ENCODE measurements around the gene MAPKAP1.

The MAPKAP1 gene

DNA sequence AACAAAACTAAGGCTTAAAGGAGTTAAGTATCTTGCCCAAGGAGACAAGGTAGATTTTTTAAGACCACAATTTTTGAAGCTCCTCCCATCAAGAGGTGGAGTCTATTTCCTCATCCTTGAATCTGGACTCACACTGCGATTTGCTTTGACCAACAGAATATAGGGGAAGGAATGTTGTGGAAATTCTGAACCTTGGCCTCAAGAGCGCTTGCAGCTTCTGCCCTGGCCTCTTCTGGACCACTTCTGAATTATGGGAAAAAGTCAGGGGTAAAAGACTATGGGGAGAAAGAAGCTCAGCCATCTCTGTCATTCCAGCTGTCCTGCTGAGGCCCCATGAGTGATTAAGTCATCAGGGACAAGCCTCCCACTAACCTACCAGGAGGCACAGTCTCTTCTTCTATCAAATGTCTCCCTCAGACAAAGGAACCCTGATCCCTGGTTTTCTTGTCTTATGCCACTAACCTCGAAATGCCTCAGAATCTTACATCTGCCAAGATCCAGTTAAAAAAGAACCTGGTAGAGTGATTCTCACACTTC is 25.9 kb downstream of the MAPKAP1 start:
- FAIRE-seq = peak; percentile 41
- no peak for DNase-seq (ENCODE audit: extremely low spot score, insufficient read length, low read depth)

DNA sequence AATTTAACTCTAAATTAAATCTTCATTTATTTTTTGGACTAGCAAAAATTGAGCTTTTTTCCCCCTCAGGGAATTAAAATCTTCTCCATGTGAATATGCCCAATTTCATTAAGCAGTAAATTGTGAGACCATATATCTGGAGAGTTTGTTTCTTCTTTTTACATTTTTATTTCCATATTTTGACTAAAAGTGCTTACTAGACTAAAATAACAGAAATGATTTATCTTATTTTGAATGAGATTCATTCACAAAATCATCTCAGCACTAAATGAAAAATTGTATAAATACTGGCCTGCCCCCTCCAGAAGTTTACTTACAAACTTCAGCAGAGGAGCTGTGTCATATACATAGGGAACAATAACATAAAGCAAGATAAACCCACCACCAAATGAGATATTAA is 26.6 kb downstream of the MAPKAP1 start:
- FAIRE-seq = no peak
- no peak for DNase-seq (ENCODE audit: extremely low spot score, insufficient read length, low read depth)

DNA sequence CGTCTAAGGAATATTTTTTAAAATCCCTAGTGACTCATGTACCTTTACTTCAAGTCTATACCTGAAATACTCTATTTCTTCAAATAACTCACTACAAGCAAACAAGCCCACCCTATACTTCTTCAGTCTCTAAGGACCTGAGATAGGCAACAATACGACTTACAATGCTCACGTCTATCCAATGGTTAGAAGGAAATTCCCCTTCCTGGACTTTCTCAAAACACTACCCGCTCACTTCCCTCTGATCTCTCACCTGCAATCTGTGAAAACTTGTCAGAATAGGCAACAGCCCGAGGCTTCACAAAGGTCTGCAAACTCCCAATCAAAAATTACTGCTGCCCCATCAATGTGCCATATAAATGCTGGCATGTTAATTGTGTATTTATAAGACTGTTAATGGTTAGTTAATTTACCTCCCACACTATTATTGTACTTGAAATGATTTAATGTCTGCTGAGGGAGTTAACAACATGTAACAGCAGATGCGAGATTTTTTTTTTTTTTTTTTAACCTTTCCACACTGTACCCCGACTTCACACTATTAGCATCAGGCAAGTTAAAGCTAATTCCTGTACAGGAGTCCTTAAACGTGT is 27.3 kb downstream of the MAPKAP1 start:
- DNase-seq (ENCODE audit: extremely low spot score, insufficient read length, low read depth) = no peak
- peak; percentile 31 for FAIRE-seq

DNA sequence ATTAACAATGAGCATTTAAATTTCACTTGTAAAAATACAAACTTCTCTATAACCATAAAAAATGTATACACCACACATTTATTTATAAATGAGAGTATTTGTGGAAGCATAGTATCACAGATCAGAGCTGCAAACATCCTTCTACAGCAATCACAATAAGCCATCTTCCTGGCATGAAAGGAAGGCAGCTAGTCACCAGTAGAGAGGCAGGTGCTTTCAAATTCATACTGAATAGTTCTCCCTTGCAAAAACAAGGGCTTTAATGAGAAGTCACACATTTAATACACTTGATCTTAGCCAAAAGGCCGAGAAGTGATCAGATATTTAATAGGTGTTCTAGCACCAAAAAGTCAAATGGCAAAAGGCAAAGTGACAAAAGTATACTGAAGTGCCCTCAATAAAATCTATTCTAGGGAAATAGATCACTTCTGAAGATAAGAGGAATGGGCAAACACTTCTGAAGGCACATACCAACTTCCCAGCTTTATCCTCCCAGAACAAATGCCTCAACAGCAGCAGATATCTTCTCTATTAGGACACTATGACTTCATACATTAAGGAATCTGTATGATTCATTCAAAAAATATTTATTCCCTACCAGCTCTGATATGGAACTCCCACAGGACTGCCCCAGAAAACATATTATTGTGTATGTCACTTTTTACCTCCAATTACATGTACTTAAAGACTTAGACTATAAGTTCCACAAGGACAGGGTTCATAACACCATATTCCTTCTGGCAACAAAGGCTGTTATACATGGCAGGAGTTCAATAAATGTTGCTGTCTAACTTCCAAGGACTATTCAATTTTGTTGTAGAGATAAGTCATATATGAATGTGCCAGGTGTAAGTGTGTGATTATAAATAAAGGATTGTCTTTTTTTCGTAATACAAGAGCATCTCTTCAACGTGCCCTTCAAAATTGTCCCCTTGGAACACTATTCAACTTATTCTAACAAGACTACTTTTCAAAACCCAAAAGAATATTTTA is 31.7 kb downstream of the MAPKAP1 start:
- FAIRE-seq = no peak
- DNase-seq (ENCODE audit: extremely low spot score, insufficient read length, low read depth) = no peak

DNA sequence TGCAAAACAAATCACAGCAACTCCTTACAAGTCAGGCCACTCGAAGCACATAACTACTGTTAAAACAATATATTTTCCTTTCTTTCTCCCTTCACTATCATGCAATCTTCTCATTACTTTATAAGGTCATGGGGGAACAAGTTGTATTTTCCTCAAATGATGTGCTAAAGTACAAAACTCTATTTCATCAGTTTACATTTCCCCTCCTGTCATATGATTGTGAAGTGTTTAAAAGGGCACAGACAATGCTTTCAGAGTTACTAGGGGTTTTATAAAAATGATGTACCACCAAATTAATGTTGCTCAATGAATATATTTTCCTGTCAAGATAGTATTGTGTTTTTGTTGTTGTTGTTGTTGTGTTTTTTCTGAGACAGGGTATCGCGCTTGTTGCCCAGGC is 34.1 kb downstream of the MAPKAP1 start:
- FAIRE-seq = no peak
- no peak for DNase-seq (ENCODE audit: extremely low spot score, insufficient read length, low read depth)

DNA sequence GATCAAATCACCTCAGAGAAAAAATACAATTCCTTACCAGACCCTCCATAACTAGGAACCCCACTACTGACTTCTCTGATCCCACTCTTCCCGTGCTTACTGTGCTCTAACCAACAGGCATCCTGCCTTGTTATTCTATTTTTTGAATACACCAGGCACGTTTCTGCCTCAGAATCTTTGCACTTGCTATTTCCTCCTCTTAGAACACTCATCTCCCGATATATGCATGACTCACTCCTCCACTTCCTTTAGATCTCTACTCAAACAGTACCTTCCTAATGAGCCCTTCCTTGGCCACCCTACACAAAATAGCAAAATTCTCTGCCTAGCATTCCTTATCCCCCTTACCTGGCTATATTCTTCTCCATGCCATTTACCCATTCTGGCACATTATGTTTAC is 43.9 kb downstream of the MAPKAP1 start:
- FAIRE-seq (peak; percentile 54), DNase-seq (ENCODE audit: extremely low spot score, insufficient read length, low read depth) (no peak)

DNA sequence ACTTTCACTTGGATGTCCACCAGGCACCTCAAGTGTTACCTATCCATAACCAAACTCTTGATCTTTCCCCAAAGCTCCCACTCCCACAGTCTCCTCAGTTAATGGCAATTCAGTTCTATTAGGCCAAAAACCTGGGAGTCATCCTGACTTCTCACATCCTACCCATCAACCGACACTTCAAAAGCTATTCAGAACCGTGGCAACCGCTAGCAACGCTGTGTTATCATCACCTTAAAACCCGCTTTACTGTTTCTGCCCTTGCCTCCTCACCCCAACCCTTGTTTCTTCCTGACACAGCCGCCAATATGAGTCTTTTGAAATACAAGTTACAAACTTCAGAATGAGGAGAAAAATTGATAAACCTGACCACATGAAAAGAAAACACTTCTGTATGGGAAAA is 46.5 kb downstream of the MAPKAP1 start:
- FAIRE-seq (no peak), DNase-seq (ENCODE audit: extremely low spot score, insufficient read length, low read depth) (no peak)

DNA sequence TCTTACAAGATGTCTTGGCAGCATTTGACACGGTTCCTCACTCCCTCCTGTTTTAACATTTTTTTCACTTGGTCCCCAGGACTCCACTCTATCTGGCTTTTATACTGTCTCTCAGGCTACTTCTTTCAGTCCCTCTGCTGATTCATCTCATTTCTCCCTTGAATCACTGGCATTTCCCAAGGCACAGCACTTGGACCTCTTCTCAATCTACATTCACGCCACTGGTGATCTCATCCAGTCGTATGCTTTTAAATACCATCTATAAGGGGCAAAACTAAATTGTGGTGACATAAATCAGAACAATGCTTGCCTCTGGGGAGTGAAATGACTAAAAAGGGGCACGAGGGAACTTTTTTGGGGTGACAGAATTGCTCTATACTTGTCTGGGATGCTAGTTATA is 47.1 kb downstream of the MAPKAP1 start:
- no peak for DNase-seq (ENCODE audit: extremely low spot score, insufficient read length, low read depth)
- peak; percentile 70 for FAIRE-seq

DNA sequence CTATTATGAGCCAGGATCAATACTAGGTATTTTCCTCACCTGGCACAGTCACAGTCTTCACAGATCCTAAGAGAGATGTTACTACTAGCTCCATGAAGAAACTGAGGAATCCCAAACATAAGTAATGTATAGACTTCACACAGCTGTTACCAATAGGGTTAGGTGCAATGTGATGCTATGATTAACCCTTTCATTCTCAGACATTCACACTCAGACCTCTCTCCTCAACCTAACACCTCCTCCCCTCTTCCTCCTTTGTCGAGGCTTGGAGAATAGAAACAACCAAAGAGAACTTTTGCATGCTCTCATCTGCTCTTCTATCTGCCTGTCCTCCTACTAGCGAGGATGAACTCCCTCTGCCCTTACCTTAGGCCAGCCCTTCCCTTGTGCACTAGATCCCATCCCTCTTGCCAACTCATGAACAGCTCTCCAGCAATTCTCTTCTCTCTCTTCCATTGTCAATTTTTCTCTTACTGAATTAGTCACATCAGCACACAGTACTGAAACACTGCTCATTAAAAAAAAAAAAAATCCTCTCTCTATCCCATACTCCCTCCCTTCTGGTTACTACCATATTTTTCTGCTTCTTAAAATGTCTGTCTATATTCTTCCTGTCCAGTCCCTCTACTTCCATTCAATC is 47.7 kb downstream of the MAPKAP1 start:
- DNase-seq (ENCODE audit: extremely low spot score, insufficient read length, low read depth) = no peak

DNA sequence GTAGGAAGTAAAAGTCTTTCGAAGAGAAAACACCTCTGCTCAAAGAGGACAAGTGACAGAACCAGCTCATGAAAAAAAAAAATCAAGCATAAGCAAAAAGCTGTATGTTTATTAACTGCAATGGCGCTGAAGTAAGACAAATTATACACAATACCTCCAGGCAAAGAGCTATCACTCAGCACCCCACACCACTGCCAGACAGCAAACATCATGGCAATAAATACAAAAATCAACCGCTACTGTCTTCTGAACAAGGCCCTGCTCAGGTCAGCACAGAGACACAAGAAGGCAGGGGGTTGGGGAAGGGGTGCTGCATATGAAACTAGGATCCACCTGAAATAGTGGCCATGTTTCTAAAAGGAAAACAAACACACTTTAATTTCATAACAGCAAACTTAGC is 50.4 kb downstream of the MAPKAP1 start:
- DNase-seq (ENCODE audit: extremely low spot score, insufficient read length, low read depth) (no peak), FAIRE-seq (no peak)

More for the DNA sequence above, 47.7 kb downstream of the MAPKAP1 start:
- peak; percentile 73 for FAIRE-seq

DNA sequence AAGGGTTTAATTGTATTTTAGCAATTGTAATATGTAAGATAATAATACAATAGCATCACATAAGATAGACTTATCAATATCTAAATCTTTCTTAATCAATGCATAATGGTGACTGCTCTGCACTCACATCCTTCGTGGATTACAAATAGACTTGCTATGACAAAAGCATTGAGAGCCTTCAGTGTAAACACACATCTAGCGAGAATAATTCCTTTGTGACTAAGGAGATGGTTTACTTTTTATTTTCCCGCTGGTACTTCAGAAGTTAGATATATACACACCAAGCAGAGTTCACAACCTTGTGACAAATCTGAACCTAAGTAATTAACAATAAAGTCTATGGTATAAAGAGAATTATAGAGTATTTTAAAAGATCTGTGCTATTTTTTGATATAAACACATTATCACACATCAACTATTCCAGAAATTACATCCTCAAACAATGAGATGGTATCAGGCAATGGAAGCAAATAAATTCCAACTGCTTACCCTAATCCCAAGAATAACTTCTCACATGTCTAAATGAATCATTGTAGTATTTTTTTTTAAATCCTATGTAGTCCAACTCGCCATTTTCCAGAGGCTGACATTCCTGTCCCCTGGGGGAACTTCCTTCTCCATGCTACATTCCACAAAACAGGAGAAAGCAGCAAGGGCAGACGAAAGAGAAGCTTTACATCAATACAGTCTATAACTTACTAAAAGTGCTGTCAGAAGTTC is 51.2 kb downstream of the MAPKAP1 start:
- FAIRE-seq = no peak

DNA sequence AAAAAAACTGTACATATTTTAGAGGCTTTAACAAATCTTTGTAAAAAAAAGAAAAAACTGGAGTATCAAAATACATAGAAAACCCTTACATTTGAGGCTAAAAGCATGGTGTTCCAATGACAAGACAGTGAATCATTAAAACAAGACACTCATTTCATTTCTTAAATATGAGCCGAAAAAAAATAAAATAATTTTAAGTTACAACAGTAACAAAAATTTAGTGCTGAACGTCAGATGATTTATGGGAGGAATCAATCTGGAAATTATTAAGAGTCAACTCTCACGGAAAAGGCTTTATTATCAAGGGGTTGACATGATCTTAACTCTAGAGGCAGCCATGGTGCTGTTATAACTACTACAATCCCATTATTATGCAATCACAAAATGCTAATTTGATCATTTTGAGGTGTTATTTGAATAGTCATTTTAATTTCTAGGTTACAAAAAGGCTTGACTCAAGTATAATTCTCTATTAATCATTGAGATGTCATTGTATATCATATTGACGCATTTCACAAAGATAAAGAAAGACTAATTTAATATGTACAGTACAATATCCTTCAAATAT is 51.9 kb downstream of the MAPKAP1 start:
- DNase-seq (ENCODE audit: extremely low spot score, insufficient read length, low read depth) (no peak), FAIRE-seq (no peak)

More for the DNA sequence above, 51.2 kb downstream of the MAPKAP1 start:
- no peak for DNase-seq (ENCODE audit: extremely low spot score, insufficient read length, low read depth)

DNA sequence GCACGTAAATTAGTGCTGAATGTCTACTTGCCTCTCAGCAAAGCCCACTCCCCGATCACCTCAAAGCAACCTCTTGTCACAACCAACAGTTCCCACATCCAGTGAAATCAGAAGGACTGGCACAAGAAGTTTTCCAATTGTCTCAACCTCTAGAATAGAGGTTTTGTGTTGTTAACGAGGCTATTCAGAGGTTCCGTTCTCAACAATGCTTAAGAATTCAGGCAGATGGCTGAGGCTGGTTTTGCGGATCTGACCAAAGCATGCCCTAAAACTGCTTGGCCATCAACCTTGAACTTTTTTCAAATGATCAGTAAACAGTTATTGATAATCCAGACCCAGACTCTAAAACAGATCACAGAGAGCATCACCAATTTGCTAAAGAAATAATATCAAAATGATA is 52.9 kb downstream of the MAPKAP1 start:
- FAIRE-seq (peak; percentile 24), DNase-seq (ENCODE audit: extremely low spot score, insufficient read length, low read depth) (no peak)

DNA sequence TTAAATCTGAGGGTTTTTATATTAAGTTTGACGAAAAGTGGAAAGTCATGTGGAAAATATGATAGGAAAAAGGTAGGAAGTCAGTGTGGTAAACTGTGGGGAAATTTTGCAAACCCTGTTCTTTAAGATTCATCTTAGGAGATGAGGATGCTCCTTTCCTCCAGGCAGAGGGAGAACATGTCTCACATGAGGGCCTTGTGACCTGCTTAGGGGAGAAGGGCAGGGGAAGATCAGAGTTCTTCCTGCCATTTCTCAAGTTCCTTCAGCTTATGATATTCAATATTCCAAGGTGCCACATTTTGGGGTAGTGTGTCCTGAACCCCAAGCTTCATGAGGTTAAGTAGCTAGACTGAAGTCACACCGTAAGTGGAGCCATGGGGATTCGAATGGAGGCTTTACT is 53.7 kb downstream of the MAPKAP1 start:
- DNase-seq (ENCODE audit: extremely low spot score, insufficient read length, low read depth) (no peak), FAIRE-seq (peak; percentile 47)

DNA sequence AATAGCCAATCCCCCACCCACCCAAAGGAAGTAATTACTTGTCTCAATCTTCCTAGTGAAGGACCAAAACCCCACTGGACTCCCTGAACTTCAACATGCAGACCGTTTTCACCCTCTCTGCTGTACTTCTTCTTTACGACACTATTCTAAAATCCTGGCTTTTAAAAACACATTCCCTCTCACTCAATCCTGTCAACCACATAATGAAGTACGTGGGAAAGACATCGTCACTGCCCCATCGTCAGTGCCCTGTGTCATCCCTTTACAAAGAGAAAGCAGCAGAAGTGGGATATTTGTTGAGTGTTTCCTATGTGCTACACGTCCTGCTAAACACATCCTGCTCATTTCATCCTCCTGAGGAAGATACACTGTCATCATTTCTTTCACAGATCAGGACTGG is 54.2 kb downstream of the MAPKAP1 start:
- no peak for FAIRE-seq
- DNase-seq (ENCODE audit: extremely low spot score, insufficient read length, low read depth) = no peak

DNA sequence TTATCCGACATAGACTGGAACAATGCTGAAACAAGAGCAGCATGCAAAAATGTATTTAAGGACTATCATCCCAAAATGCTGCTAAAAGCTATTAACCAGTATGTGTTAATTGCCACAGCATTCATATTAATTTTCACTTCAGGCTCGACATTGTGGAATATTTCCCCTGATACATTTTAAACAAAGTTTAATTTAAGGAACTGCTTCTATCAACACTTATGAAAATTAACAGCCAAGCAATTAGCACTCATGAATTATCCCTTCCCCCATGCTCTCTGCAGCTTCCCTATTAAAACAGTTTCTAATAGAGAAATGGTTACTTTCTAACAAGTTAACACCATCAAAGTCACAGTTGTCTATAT is 54.8 kb downstream of the MAPKAP1 start:
- FAIRE-seq (no peak), DNase-seq (ENCODE audit: extremely low spot score, insufficient read length, low read depth) (no peak)

DNA sequence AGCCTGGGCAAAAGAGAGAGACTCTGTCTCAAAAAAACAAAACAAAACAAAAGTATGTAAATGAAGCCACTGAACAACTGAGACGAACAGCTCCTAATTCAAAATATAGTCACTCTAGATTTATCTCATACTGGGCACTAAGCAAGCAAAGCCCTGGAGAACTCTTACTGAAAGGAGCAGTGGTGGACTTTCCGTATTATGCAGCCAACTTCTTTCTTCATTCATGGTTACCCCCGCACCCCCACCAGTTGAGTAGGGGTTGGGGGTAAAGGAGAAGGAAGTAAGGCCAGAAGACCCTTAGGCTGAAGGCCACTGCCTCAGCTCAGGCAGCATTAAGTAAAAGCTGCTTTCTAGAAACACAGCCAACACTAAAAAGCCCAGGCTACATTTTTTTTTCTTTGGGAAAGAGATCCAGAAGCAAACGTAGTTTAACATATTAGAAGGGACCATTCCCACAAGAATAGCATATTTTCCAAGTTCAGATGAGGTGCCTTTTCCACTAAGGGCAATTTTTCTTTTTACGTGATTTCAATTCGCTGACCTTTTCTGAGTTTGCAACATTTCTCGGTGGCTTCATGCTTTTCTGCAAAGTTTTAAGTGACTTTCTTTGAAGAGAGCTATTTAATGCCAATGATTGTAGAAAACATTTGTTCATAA is 55.3 kb downstream of the MAPKAP1 start:
- DNase-seq (ENCODE audit: extremely low spot score, insufficient read length, low read depth) = no peak

DNA sequence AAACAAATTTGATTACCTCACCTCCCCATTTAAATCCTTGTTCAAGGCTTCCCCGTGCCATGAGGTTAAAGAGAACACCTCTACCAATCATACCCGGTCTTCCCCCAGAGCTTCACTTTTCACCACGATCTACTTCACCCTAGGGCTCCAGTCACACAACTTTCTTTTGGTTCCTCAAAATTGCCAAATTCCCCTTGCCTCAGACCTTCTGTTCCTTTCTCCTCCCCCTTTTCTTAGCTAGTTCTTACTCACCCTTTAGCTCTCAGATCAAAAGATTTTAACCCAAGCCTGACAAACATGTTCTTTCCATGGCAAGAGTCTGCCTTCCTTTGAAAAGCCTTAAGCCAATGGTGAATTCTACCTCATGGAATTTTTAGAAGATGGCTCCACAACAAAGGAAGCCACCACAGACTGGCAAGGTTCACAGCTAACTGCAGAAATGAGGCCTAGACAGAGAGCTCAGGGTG is 56.7 kb downstream of the MAPKAP1 start:
- FAIRE-seq (peak; percentile 96), DNase-seq (ENCODE audit: extremely low spot score, insufficient read length, low read depth) (peak; percentile 60)

More for the DNA sequence above, 55.3 kb downstream of the MAPKAP1 start:
- FAIRE-seq = no peak

DNA sequence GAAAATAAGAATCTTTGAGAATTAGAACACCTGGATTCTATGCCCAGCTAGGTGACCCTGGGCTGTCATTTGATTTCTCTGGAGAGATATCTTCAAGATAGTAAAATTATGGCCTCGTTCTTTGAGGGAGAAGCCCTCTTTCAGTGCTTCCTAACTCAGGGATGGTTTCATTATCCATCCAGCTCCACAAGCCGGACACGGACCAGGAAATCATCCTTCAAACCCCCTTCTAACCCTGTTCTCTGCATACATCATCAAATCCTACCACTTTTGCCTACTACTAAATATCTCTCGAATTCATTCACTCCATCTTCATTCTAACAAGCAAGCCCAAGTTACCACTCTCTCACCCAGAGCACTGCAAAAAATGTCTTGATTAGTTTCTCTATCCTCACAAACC is 57.2 kb downstream of the MAPKAP1 start:
- DNase-seq (ENCODE audit: extremely low spot score, insufficient read length, low read depth) (no peak), FAIRE-seq (no peak)
